Measurements from ENCODE around the gene TCFL5.

Gene TCFL5

DNA sequence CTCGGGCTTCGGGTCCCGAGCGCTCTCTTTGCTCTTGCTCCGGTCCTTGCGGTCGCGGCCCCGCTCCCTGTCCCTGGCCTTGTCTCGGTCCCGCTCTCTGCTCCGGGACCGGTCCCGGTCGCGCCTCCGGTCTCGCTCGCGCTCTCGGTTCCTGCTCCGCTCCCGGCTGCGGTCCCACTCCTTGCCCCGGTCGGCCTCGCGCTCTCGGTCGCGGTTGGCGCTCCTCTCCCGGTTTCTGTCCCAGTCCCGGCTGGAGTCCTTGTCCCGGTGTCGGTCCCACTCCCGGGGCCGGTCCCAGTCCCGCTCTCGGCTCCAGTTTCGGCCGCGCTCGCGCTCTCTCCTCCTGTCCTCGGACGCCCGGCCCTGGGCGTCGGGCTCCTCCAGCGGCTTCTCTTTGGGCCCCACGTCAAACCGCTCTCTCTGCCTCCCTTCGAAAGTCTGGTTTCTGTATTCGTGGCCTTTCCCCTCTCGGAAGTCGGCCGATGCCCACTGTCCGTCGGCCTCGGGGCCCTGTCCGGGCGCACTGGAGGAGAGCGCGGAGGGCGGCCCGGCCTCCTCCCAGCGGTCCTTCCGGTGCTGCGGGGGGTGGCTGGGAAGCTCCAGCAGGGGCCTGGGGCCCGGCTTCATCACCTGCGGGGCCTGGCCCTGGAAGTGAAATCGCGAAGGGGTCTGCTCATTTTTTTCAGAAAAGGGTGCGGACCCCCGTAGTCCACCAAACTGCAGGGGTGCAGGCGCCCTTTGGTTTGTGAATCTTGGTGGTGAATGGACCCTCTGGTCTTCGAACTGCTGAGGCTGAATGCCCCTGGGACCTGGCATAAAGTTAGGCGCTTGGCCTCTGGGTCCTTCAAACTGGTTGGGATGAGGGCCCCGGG is 17.9 kb upstream of the TCFL5 start:
- Histone ChIP-seq H2AFZ (ENCODE audit: low read length) (no peak overlapping the region), H3K4me1 (ENCODE audit: low read length) (0 out of 2 replicates have a peak, but pooled peaks cover 3% of the 10 kb centered on the region), H4K20me1 (ENCODE audit: insufficient read depth, low read length) (no peaks in the 10 kb centered on the region), H3K9me3 (replicated peaks; ENCODE audit: insufficient read depth, low read length) (no peaks in the 10 kb centered on the region), H3K79me2 (ENCODE audit: low read length) (no peaks in the 10 kb centered on the region), H3K9me2 (replicated peaks; ENCODE audit: insufficient read depth, low read length) (no peaks in the 10 kb centered on the region), H3K36me3 (replicated peaks; ENCODE audit: insufficient read depth, low read length) (no peaks in the 10 kb centered on the region), H3K9ac (ENCODE audit: low read length) (no peak overlapping the region), H3K4me2 (ENCODE audit: low read depth, low read length) (no peak overlapping the region), H3F3A (ENCODE audit: insufficient read depth, low read length) (no peaks in the 10 kb centered on the region), H3K4me3 (ENCODE audit: low read length) (no peak overlapping the region), H3K27me3 (replicated peaks; ENCODE audit: insufficient read depth, low read length) (no peaks in the 10 kb centered on the region), H3K27ac (ENCODE audit: low read length) (no peak overlapping the region)
- TF ChIP-seq EZH2phosphoT487 (IDR thresholded peaks at IDR 0.05; ENCODE audit: low read length): no peak
- no peak for TF ChIP-seq EZH2 (optimal IDR thresholded peaks at IDR 0.05; ENCODE audit: low read depth, low read length)
- TF ChIP-seq, protein P1, sequence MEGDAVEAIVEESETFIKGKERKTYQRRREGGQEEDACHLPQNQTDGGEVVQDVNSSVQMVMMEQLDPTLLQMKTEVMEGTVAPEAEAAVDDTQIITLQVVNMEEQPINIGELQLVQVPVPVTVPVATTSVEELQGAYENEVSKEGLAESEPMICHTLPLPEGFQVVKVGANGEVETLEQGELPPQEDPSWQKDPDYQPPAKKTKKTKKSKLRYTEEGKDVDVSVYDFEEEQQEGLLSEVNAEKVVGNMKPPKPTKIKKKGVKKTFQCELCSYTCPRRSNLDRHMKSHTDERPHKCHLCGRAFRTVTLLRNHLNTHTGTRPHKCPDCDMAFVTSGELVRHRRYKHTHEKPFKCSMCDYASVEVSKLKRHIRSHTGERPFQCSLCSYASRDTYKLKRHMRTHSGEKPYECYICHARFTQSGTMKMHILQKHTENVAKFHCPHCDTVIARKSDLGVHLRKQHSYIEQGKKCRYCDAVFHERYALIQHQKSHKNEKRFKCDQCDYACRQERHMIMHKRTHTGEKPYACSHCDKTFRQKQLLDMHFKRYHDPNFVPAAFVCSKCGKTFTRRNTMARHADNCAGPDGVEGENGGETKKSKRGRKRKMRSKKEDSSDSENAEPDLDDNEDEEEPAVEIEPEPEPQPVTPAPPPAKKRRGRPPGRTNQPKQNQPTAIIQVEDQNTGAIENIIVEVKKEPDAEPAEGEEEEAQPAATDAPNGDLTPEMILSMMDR (IDR thresholded peaks at IDR 0.05; ENCODE audit: low read length): no peak
- DNase-seq: no peak

DNA sequence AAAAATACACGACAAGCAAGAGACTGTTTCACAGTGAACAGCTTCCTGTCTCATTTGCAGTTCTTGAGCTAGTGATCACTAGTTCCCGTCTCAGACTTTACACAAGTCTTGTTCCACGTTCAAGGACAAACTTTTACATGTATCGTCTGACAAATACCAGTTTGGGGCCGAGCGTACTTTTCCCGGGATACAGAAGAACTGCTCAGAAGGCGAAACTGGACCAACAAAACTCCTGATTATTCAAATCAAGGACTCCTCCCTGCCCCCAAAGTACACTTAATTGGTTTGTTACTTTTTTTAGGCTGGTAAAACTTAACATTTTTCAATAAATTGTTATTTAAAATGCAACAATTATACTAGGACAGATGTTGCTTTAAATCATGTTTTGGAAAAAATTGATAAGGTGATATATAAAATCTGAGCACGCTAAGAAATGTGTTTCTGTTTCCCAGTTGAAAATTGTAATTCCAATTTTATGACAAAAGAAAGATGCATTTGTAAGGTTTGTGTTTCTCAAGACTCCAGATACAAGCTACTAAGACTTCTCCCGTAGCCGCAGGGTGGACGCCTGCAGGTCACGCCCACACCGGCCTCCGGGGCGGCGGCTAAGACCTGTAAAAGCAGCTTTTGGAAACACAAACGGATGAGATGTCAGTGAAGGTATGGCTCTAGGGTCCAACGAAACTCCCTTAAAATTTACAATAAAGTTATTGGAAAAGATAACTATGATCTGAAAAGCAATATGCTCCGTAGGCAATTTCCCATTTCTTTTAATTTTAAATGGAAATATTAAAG is 16.8 kb upstream of the TCFL5 start:
- Histone ChIP-seq H4K20me1 (ENCODE audit: insufficient read depth, low read length) (no peaks in the 10 kb centered on the region), H3K4me1 (ENCODE audit: low read length) (0 out of 2 replicates have a peak, but pooled peaks cover 5% of the 10 kb centered on the region), H3K36me3 (replicated peaks; ENCODE audit: insufficient read depth, low read length) (no peaks in the 10 kb centered on the region), H2AFZ (ENCODE audit: low read length) (no peak overlapping the region), H3K9me2 (replicated peaks; ENCODE audit: insufficient read depth, low read length) (no peaks in the 10 kb centered on the region), H3K4me3 (ENCODE audit: low read length) (no peak overlapping the region), H3K27ac (ENCODE audit: low read length) (no peak overlapping the region), H3K4me2 (ENCODE audit: low read depth, low read length) (no peak overlapping the region), H3K27me3 (replicated peaks; ENCODE audit: insufficient read depth, low read length) (no peaks in the 10 kb centered on the region), H3K9ac (ENCODE audit: low read length) (no peak overlapping the region), H3F3A (ENCODE audit: insufficient read depth, low read length) (no peaks in the 10 kb centered on the region), H3K79me2 (ENCODE audit: low read length) (no peaks in the 10 kb centered on the region), H3K9me3 (replicated peaks; ENCODE audit: insufficient read depth, low read length) (no peaks in the 10 kb centered on the region)
- TF ChIP-seq EZH2 (optimal IDR thresholded peaks at IDR 0.05; ENCODE audit: low read depth, low read length) (no peak), EZH2phosphoT487 (IDR thresholded peaks at IDR 0.05; ENCODE audit: low read length) (no peak)
- TF ChIP-seq, protein P1 (IDR thresholded peaks at IDR 0.05; ENCODE audit: low read length): no peak
- no peak for DNase-seq

DNA sequence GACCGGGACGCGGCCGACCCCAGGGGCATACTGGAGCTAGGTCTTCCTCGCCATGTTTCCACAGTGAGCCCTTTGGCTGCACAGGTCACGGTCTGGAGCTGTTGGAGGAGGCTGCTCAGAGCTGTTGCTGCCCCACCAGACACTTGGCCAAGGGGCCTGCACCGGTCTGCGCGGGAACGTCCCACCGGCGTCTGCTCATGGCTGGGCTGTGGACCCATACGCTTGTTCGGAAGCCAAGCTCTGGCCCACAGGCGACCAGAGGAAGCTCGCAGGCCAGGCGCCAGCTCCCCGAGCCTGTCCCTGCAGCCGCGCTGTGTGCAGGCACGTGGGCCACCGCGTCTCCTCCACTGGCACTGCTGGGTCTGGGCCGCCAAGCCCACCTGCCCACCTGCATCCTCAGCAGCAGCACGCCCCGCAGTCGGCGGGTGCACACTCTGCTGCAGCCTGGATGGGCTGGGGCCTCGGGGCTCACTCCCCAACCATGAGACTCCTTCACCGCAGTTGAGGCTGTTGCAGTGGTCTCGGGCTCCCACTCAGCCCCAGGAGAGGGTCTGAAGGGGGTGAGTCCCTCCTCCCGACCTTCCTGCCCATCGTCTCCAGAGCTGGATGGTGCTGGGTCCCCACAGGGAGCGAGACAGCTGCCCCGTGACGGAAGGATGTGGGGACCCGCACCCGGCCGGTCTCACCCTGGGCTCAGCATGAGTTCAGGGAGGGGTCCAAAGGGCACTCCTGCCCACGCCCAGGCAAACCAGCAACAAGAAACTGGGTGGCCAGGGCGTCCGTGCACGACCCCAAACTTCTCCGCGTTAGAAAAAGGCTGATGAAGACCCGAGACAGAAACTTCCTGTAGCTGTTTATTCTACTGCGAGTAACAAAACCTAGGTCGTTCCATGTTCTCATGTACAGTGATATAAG is 15.5 kb upstream of the TCFL5 start:
- Histone ChIP-seq H3K4me2 (ENCODE audit: low read depth, low read length) (no peak overlapping the region), H3K4me3 (ENCODE audit: low read length) (no peak overlapping the region), H3K4me1 (ENCODE audit: low read length) (0 out of 2 replicates have a peak, but pooled peaks cover 5% of the 10 kb centered on the region), H3K9me3 (replicated peaks; ENCODE audit: insufficient read depth, low read length) (no peaks in the 10 kb centered on the region), H3K27me3 (replicated peaks; ENCODE audit: insufficient read depth, low read length) (peaks cover 3% of the 10 kb centered on the region), H3K79me2 (ENCODE audit: low read length) (no peaks in the 10 kb centered on the region), H4K20me1 (ENCODE audit: insufficient read depth, low read length) (no peaks in the 10 kb centered on the region), H3F3A (ENCODE audit: insufficient read depth, low read length) (no peaks in the 10 kb centered on the region), H3K9ac (ENCODE audit: low read length) (no peak overlapping the region), H3K27ac (ENCODE audit: low read length) (no peak overlapping the region), H3K36me3 (replicated peaks; ENCODE audit: insufficient read depth, low read length) (no peaks in the 10 kb centered on the region), H2AFZ (ENCODE audit: low read length) (no peak overlapping the region), H3K9me2 (replicated peaks; ENCODE audit: insufficient read depth, low read length) (no peaks in the 10 kb centered on the region)
- DNase-seq: no peak
- TF ChIP-seq, protein P1 (IDR thresholded peaks at IDR 0.05; ENCODE audit: low read length): no peak
- TF ChIP-seq EZH2phosphoT487 (IDR thresholded peaks at IDR 0.05; ENCODE audit: low read length) (no peak), EZH2 (optimal IDR thresholded peaks at IDR 0.05; ENCODE audit: low read depth, low read length) (no peak)
